GM12891 (cell line): ENCODE data around the gene CD68.
"Not testable (repeated sequence)": the region's sequence is repeated elsewhere in the genome, so short reads cannot be mapped to it uniquely, and the experiment has no call there.

Experiments used
- DNase-seq: peaks from one replicate; pipeline ENCODE4 v3.0.0; 2011; ENCODE audit warnings: low spot score; ENCODE audit not compliant: insufficient read length
- FAIRE-seq: peaks from 2 replicates; lab custom pipeline; 2011; peaks lifted over from hg19 to GRCh38; lab: Jason Lieb, UNC
- PAX5 ChIP-seq: IDR thresholded peaks from 2 replicates; pipeline ENCODE4 v1.6.1; 2011; ENCODE audit warnings: low read length, moderate library complexity, mild to moderate bottlenecking; ENCODE audit not compliant: insufficient read depth, severe bottlenecking
- POLR2A ChIP-seq: IDR thresholded peaks from 2 replicates; pipeline ENCODE4 v1.6.1; 2011; ENCODE audit warnings: low read depth, low read length, control low read depth
- POLR2AphosphoS5 ChIP-seq: IDR thresholded peaks from 2 replicates; pipeline ENCODE4 v1.6.1; 2011; ENCODE audit warnings: low read depth, low read length, control low read depth
- POU2F2 ChIP-seq: IDR thresholded peaks from 2 replicates; pipeline ENCODE4 v1.6.1; 2011; ENCODE audit warnings: low read depth, mild to moderate bottlenecking, control low read depth, low read length, moderate library complexity
- SPI1 ChIP-seq: IDR thresholded peaks from 2 replicates; pipeline ENCODE4 v1.6.1; 2011; ENCODE audit warnings: low read depth, low read length, control low read depth
- TAF1 ChIP-seq: IDR thresholded peaks from 2 replicates; pipeline ENCODE4 v1.6.1; 2011; ENCODE audit warnings: low read depth, low read length, control low read depth

Gene CD68

GRCh38 chr17:7589891-7590691 lies 10.7 kb downstream of the CD68 start, which contains the start of gene SOX15:
Gene SOX15 (minus strand): TSS chr17:7590094. CDS start chr17:7589676, 418 bp downstream.
- FAIRE-seq (no peak), DNase-seq (no peak)
- TF ChIP-seq TAF1 (no peak), POLR2AphosphoS5 (0 out of 2 replicates have a peak, but pooled peaks have one; percentile 5), POLR2A (no peak)

- no peak for DNase-seq
- no peak for FAIRE-seq
- no peak for TF ChIP-seq POLR2A
- no peak for TF ChIP-seq TAF1
- no peak for TF ChIP-seq PAX5
- TF ChIP-seq POLR2AphosphoS5, result no peak
Measured at GRCh38 chr17:7590743-7591142, 11.3 kb downstream of the CD68 start.

GRCh38 chr17:7591596-7591995 lies 12.2 kb downstream of the CD68 start:
- DNase-seq (no peak), FAIRE-seq (no peak)
- TF ChIP-seq SPI1 (no peak), POU2F2 (peak; percentile 22; the same call in 1 of the 2 replicates), PAX5 (no peak), POLR2AphosphoS5 (no peak), TAF1 (no peak), POLR2A (peak; percentile 59; the same call in 1 of the 2 replicates)

- TF ChIP-seq PAX5 (no peak), POLR2A (no peak), TAF1 (no peak), POLR2AphosphoS5 (no peak), SPI1 (no peak), POU2F2 (no peak)
- DNase-seq (no peak), FAIRE-seq (no peak)
Measured at GRCh38 chr17:7592422-7593021, 13.1 kb downstream of the CD68 start.

DNA sequence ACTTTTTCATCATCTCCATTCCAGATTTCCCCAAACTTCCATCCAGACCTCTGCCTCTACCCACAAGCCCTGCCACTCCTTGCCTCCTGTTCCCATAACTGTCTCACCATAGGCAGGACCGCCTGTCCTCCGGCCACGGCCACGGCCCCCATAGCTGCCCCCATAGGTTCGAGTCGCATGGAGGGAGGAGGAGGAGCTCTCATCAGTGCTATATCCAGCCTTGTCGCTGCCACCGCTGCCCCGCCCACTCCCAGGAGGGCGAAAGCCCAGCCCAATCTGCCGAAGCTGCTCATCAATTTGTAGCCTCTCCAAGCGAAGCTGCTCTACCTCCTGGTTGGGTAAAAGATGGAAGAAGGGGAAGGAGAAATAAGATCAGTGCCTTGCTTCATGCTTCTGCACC lies 13.9 kb downstream of the CD68 start:
- TF ChIP-seq POU2F2 (no peak), SPI1 (no peak), TAF1 (no peak), PAX5 (no peak), POLR2AphosphoS5 (no peak), POLR2A (no peak)
- no peak for FAIRE-seq
- no peak for DNase-seq

DNA sequence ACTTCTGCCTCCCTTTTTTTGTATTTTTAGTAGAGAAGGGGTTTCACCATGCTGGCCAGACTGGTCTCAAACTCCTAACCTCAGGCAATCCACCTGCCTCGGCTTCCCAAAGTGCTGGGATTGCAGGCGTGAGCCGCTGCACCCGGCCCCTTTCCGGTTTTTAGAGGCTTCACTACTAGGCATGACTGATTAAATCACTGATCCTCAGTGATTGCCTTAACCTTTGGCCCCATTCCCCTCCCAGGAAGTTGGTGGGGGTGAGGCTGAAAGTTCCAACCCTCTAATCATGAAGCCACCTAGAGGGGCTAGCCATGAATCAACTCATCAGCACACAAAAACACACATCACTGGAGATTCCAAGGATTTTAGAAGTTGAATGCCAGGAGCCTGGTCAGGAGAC lies 18.1 kb downstream of the CD68 start:
- DNase-seq, FAIRE-seq: not testable (repeated sequence)

DNA sequence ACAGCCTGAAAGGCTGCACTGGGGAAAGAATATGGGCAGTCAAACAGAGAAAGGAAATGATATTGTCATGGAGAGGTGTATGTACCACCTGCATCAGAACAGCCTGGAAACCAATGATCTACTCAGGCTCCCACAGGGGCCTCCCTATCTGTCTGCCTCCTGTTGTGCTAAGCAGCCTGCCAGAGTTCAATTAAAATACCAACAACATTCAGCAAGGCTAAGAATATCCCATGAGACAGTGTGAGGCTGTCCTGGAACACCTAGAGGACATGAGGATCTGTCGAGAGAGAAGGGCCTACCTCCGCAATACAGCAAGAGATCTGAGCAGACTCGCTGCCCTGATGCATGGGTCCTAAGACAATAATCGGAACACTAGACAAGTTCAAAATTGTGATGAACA lies 26.8 kb downstream of the CD68 start:
- no peak for DNase-seq
- FAIRE-seq, result no peak
- TF ChIP-seq POLR2A (no peak), TAF1 (no peak), SPI1 (no peak), POU2F2 (no peak), PAX5 (no peak), POLR2AphosphoS5 (no peak)

DNA sequence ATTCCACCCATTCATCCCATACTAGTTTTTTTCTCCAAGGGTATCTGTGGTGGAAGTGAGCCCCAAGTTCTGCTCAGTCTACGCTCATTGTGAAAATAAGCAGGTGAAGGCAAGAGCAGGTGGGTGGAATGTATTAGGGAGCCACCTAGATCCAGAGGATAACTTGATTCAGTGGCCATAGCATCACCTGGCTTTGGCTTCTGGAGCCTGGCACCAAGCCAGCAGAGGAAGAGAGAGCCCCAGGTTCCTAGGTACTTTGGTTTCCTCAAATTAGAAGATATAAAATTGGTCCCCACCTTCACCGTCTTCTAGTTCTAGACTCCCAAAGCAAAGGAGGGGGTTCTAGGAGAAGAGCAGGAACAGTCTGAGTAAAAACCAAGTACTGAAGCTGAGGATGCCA lies 31.2 kb downstream of the CD68 start:
- DNase-seq, result no peak
- no peak for TF ChIP-seq TAF1
- no peak for TF ChIP-seq SPI1
- no peak for TF ChIP-seq POLR2AphosphoS5
- no peak for TF ChIP-seq POLR2A
- TF ChIP-seq POU2F2, result no peak
- no peak for TF ChIP-seq PAX5
- FAIRE-seq, result no peak

GRCh38 chr17:7611635-7612293 lies 32.3 kb downstream of the CD68 start:
- DNase-seq (no peak), FAIRE-seq (no peak)
- no peak for TF ChIP-seq TAF1
- TF ChIP-seq POLR2A, result no peak
- no peak for TF ChIP-seq POLR2AphosphoS5
- TF ChIP-seq POU2F2, result no peak
- TF ChIP-seq SPI1, result no peak
- no peak for TF ChIP-seq PAX5

DNA sequence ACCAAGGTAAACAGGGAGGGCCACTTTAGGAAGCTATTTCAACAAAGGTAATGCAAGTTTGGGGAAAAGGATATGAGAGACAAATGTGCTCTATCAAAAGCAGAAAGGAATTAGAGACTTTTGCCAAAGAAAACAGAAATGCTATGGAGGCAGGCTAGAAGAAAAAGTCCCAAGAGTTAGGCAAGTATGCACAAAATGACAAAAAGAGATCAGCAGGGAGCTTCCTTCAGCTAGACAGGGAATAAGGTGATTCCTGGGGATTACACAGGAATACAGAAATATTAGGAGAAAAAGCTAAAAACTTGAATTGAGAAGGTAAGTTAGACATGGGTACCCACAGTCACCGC lies 32.8 kb downstream of the CD68 start:
- TF ChIP-seq PAX5, result no peak
- TF ChIP-seq POU2F2, result no peak
- TF ChIP-seq TAF1, result no peak
- no peak for FAIRE-seq
- no peak for DNase-seq
